Gastrocnemius medialis (tissue), 4 donors: Measurements from ENCODE around the gene BCLAF1.

Experiments used
- CTCF ChIP-seq, 5 experiments: fragments of 450-650 bp in 3 of 5; fragments of 200-600 bp in 2 of 5; sonication (generic) in 2 of 5; IDR thresholded peaks in 4 of 5; conservative IDR thresholded peaks in 1 of 5; 1 replicate in 4 of 5; 2 replicates in 1 of 5; pipeline ENCODE4 v1.5.1; 2016 to 2019; ENCODE audit warnings: antibody characterized with exemption in 5 of 5, mild to moderate bottlenecking in 3 of 5, moderate library complexity in 3 of 5
- POLR2A ChIP-seq, 2 donors: fragments of 450-650 bp; IDR thresholded peaks; one replicate each; pipeline ENCODE4 v1.6.1; 2017; ENCODE audit warnings: antibody characterized with exemption in 2 of 2, mild to moderate bottlenecking in 2 of 2, moderate library complexity in 2 of 2

GRCh38 chr6:136209496-136209895, 80.2 kb downstream of the BCLAF1 start:
- TF ChIP-seq CTCF (IDR thresholded peaks at IDR 0.05 in 4 of 5, conservative IDR thresholded peaks at IDR 0.05 in 1 of 5) = no peak
- TF ChIP-seq POLR2A (IDR thresholded peaks at IDR 0.05) = no peak
